Neural crest cell (in vitro differentiated cells): ENCODE measurements around the gene RPL7L1. TPM values are rescaled to one million over a fixed set of nuclear protein-coding genes. Genes with fewer than 3 reads are reported as not detected.
"Not testable (repeated sequence)": the region's sequence is repeated elsewhere in the genome, so short reads cannot be mapped to it uniquely, and the experiment has no call there.

ENCODE experiments used
- DNase-seq: peaks from one replicate; pipeline ENCODE4 v3.0.0; 2021; ENCODE audit warnings: low read depth, mixed read lengths, low spot score
- H3K27ac Mint-ChIP-seq: one replicate; pipeline ENCODE4 v1.8.0; 2021; ENCODE audit warnings: mild to moderate bottlenecking, mixed read lengths; ENCODE audit not compliant: unreplicated experiment
- H3K27me3 Mint-ChIP-seq: 2 replicates; pipeline ENCODE4 v1.8.0; 2021; ENCODE audit warnings: low read depth, mild to moderate bottlenecking, mixed read lengths
- H3K36me3 Mint-ChIP-seq: 2 replicates; pipeline ENCODE4 v1.8.0; 2021; ENCODE audit warnings: low read depth, mild to moderate bottlenecking, mixed read lengths
- H3K4me1 Mint-ChIP-seq: 2 replicates; pipeline ENCODE4 v1.8.0; 2021; ENCODE audit warnings: mixed read lengths
- H3K4me3 Mint-ChIP-seq: one replicate; pipeline ENCODE4 v1.8.0; 2021; ENCODE audit warnings: mild to moderate bottlenecking, mixed read lengths
- H3K9me3 Mint-ChIP-seq: 2 replicates; pipeline ENCODE4 v1.8.0; 2021; ENCODE audit warnings: mixed read lengths
- total RNA-seq: library from RNA; stranded (reverse); gene quantifications from 2 replicates; pipeline ENCODE4 v1.2.1, GENCODE V29; 2021
- TF ChIP-seq, protein P1 (sequence below): fragments of 200-600 bp; sonication (generic); conservative IDR thresholded peaks from 2 replicates; pipeline ENCODE4 v1.5.0; 2021; ENCODE audit warnings: antibody characterized with exemption, mild to moderate bottlenecking

Gene RPL7L1
- total RNA-seq, 1 donor from 2014 or later = 103 TPM

DNA sequence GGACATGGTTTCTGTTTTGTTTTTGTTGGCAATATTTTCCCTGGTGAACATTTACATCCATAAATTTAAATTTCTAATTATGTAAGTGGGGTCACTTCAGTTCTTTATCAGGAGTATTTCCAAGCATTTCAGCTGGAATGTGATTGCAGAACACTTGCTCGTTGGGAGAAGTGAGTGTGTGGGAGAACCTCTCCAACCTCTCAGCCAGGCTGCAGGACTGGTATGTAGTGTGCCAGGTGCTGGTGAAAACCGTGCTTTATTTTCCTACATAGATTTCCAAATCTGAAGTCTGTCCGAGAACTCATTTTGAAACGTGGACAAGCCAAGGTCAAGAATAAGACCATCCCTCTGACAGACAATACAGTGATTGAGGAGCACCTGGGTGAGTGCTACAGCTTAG is 6.3 kb downstream of the RPL7L1 start:
- TF ChIP-seq, protein P1, sequence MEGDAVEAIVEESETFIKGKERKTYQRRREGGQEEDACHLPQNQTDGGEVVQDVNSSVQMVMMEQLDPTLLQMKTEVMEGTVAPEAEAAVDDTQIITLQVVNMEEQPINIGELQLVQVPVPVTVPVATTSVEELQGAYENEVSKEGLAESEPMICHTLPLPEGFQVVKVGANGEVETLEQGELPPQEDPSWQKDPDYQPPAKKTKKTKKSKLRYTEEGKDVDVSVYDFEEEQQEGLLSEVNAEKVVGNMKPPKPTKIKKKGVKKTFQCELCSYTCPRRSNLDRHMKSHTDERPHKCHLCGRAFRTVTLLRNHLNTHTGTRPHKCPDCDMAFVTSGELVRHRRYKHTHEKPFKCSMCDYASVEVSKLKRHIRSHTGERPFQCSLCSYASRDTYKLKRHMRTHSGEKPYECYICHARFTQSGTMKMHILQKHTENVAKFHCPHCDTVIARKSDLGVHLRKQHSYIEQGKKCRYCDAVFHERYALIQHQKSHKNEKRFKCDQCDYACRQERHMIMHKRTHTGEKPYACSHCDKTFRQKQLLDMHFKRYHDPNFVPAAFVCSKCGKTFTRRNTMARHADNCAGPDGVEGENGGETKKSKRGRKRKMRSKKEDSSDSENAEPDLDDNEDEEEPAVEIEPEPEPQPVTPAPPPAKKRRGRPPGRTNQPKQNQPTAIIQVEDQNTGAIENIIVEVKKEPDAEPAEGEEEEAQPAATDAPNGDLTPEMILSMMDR = no peak

DNA sequence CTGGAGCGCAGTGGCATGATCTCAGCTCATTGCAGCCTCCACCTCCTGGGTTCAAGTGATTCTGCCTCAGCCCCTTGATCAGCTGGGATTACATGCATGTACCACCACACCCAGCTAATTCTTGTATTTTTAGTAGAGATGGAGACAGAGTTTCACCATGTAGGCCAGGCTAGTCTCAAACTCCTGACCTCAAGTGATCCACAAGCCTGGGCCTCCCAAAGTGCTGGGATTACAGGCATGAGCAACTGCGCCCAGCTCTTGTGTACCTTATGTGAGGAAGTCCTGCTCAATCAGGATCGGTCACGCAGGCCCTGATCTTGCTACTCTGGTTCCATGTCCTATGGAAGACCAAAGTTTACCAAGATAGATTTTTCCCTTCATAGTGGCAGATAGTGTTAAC is 8.8 kb downstream of the RPL7L1 start:
- not testable (repeated sequence) for DNase-seq, H3K27me3 Mint-ChIP-seq, H3K9me3 Mint-ChIP-seq, H3K27ac Mint-ChIP-seq
- Mint-ChIP-seq H3K4me1 (peaks cover 17% of the 10 kb centered on the region), H3K36me3 (peaks cover 21% of the 10 kb centered on the region), H3K4me3 (peak overlapping the region; percentile 44)

More for the DNA sequence above, 6.3 kb downstream of the RPL7L1 start:
- Mint-ChIP-seq H3K27me3 (no peaks in the 10 kb centered on the region), H3K36me3 (peaks cover 23% of the 10 kb centered on the region), H3K4me3 (peak overlapping the region; percentile 29), H3K4me1 (peaks cover 15% of the 10 kb centered on the region), H3K9me3 (no peaks in the 10 kb centered on the region), H3K27ac (no peak overlapping the region)
- DNase-seq = no peak

DNA sequence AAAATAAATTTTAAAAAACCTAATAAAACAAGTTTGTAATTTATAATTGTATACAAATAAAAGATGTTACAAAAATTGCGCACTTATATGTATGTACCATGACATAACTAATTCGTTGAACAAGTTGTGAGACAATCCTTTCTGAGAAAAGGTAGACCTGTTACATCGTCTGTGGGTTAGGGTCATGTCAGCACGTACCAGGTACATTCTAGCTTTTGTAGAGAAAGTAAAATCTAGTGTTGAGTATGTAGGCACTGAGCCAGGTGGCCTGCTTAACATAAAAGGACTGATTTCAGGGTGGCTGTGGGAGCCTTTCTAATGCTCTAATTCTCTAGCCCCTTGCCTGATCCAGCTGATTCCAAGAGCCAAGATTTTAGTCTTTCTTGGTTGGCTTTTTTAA is 10.4 kb downstream of the RPL7L1 start:
- H3K27me3 Mint-ChIP-seq = no peaks in the 10 kb centered on the region
- peak overlapping the region; percentile 92 for H3K27ac Mint-ChIP-seq
- peak overlapping the region; percentile 93 for H3K4me3 Mint-ChIP-seq
- peaks cover 8% of the 10 kb centered on the region for H3K36me3 Mint-ChIP-seq
- TF ChIP-seq, protein P1 = no peak
- H3K9me3 Mint-ChIP-seq = no peaks in the 10 kb centered on the region
- DNase-seq = no peak
- peaks cover 24% of the 10 kb centered on the region for H3K4me1 Mint-ChIP-seq

DNA sequence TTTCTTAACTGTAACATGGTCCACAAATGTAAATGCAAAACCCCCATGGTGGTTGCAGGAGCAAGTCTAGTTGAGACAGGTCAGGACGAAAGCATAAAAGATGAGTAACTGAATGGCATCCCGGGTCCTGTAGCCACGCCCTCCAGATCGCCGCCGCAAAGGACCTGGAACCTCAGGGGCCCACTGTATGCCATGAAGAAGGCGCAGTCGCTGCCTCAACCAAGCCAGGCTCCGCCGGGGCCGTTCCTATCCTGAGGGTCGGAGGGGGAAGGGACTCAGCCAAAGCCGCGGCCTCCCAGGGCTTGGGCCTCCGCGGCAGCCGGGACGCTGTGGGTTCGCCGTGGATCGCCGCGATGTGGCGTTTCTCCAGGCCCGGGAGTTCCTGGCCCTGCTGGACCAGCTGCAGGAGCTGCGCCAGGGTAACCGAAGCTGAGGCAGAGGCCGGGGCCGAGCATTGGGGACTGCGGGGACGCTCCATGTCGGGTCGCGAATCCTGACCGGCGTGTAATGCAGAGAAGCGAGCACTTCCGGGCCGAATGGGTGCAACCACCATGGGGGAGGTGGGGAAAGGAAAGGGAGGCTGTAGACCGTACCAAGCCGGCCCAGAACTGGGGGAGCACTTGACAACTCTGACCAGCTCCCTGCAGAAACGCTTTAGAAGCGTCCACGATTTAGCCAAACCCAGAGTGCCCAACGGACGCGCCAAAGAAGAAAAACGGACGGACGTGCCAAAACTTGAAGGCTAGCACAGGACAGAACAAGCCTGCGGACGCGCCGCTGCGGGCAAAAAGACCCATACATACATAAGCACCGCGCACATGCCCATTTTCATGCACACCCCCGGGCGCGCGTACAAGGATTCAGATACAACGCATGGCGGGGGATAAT is 11.1 kb downstream of the RPL7L1 start:
- no peaks in the 10 kb centered on the region for H3K9me3 Mint-ChIP-seq
- H3K27me3 Mint-ChIP-seq = no peaks in the 10 kb centered on the region
- peak; percentile 90 for DNase-seq

DNA sequence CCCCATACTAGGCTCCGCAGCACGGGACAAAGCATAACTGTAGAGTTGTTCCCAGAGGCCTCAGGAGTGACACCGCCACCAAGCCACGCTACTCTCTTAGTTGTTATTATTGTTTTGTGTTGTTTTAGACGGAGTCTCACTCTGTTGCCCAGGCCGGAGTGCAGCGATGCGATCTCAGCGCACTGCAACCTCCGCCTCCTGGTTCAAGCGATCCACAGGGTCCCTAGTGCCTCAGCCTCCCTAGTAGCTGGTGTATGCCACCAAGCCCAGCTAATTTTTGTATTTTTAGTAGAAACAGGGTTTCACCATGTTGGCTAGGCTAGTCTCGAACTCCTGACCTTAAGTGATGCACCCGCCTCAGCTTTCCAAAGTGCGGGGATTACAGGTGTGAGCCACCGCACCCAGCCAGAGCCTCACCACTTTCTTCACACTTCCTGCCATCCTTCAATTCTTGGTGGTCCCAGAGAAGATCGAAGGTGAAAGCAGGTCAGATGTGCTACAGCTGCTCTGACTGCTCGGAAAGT is 11.8 kb downstream of the RPL7L1 start:
- H3K9me3 Mint-ChIP-seq = no peaks in the 10 kb centered on the region
- peak overlapping the region; percentile 92 for H3K27ac Mint-ChIP-seq
- H3K4me1 Mint-ChIP-seq = peaks cover 24% of the 10 kb centered on the region
- H3K36me3 Mint-ChIP-seq = peaks cover 1% of the 10 kb centered on the region
- DNase-seq = no peak
- no peaks in the 10 kb centered on the region for H3K27me3 Mint-ChIP-seq
- TF ChIP-seq, protein P1 = no peak
- peak overlapping the region; percentile 93 for H3K4me3 Mint-ChIP-seq

More for the DNA sequence above, 11.1 kb downstream of the RPL7L1 start:
- TF ChIP-seq, protein P1 = no peak
- Mint-ChIP-seq H3K4me3 (peak overlapping the region; percentile 93), H3K36me3 (peaks cover 8% of the 10 kb centered on the region), H3K4me1 (peaks cover 24% of the 10 kb centered on the region), H3K27ac (peak overlapping the region; percentile 92)

DNA sequence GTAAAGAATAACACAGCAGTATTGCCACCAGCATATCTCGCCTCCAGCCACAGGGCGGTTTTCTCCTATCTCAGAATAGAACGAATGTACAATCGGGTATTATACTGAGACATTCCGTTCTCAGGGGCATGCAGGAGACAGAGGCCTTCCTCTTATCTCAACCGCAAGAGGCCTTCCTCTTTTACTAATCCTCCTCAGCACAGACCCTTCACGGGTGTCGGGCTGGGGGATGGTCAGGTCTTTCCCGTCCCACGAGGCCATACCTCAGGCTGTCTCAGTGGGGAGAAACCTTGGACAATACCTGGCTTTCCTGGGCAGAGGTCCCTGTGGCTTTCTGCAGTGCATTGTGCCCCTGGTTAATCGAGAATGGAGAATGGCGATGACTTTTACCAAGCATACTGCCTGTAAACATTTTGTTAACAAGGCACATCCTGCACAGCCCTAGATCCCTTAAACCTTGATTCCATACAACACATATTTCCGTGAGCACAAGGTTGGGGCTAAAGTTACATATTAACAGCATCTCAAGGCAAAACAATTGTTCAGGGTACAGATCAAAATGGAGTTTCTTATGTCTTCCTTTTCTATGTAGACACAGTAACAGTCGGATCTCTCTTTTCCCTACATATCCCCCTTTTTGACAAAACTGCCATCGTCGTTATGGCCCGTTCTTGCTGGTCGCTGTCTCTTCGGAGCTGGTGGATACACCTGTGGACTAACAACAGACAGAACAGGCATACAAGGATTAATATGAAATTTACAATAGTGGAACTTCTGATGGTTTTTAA is 14.8 kb downstream of the RPL7L1 start:
- not testable (repeated sequence) for H3K27me3 Mint-ChIP-seq, H3K9me3 Mint-ChIP-seq, H3K27ac Mint-ChIP-seq, H3K36me3 Mint-ChIP-seq, DNase-seq
- H3K4me3 Mint-ChIP-seq = peak overlapping the region; percentile 12
- H3K4me1 Mint-ChIP-seq = peaks cover 24% of the 10 kb centered on the region
